ENCODE measurements around the gene RPL31. TPM values are rescaled to one million over a fixed set of nuclear protein-coding genes. Genes with fewer than 3 reads are reported as not detected.

Gene RPL31
- total and polyA plus RNA-seq, 4 donors: 1,020 to 6,954 (median 2,548) TPM

DNA sequence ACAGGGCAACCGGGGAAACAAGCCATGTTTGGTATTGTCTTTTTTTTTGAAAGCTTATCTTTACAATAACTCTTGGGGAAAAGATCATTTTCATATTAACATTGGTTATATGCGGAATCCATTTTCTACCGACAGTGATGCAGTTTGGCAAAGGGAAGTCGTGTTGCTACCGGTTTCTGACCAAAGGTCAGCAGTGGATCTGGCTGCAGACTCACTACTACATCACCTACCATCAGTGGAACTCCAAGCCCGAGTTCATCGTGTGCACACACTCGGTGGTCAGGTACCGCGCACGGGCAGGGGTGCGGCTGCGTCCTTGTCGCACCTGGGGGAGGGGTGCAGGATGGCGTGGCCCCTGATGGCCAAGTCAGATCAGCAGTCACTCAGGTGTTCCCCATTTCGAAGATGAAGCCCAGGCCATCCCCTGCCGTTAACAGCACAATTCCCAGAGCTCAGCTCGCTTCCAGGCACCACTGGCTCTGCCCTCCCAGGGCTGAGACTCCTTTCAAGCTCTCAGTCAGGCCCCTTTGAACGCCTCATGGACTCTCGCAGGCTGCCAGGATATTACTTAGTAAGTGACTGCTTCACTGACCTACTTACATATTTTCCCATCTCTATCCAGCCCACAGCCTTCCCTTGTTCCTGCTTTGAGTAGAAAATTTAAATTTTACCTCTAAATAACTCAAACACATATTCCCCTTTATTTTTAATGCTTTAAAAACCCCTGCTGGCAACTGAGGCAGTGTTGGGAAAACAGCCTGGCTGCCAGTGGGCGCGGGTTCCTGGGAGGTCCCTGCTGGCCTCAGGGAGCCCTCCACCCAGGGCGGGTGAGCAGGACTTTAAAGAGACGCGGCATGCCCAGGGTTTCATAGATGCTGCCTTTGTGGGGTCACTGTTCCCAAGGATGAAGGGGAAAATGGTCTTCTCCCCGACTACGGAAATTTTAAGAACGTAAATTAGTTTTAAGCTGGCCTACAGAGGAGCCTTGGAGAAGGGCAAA lies 33.6 kb upstream of the RPL31 start:
- H3K36me3 ChIP-seq (ENCODE audit: control insufficient read depth in 4 of 4, insufficient read depth in 4 of 4, low read length in 4 of 4): peaks cover 0 to 16% (median 4%) of the 10 kb centered on the region in 4 donors

DNA sequence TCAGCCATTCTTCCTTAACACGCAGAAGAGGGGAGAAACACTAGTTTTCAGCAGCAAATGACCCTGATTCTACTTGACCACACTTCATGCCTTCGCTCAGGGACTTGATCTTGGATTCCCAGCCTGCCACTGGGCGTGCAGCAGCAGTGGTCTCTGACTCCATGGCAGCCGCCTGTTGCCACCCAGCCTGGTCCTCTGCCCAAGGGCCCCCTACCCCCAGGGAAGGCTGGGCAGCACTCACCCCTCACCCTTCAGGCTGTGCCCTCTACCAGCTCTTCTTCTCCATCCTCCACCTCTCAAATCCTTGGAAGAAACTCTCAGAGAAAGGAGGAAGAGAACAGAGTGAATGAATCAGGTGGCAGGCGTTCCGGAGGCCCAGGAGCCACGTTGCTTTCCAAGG lies 32.1 kb upstream of the RPL31 start:
- WGBS, 2 donors: 91 to 93% methylated on average over 7 of the region's 7 CpGs
- ATAC-seq (ENCODE audit: insufficient read depth, low FRiP score): no peak
- peaks cover 0 to 20% (median 4%) of the 10 kb centered on the region in 4 donors for H3K36me3 ChIP-seq (ENCODE audit: control insufficient read depth in 4 of 4, insufficient read depth in 4 of 4, low read length in 4 of 4)

More for the DNA sequence above, 33.6 kb upstream of the RPL31 start:
- Histone ChIP-seq H3K9me3 (ENCODE audit: control insufficient read depth in 4 of 4, insufficient read depth in 3 of 4, low read length in 3 of 4) (no peaks in the 10 kb centered on the region), H3K27me3 (ENCODE audit: control insufficient read depth in 3 of 3, insufficient read depth in 3 of 3, low read length in 2 of 3) (no peaks in the 10 kb centered on the region), H3K27ac (ENCODE audit: low read depth in 1 of 2, low read length in 1 of 2) (no peak overlapping the region), H3K4me3 (no peak overlapping the region), H3K4me1 (ENCODE audit: control insufficient read depth in 5 of 5, insufficient read depth in 5 of 5, low read length in 5 of 5) (no peaks in the 10 kb centered on the region), H3K9ac (ENCODE audit: insufficient read depth in 1 of 2, low read length in 2 of 2) (no peak overlapping the region)
- WGBS, 2 donors: 93% methylated on average over 28 of the region's 28 CpGs
- DNase-seq: no peak
- no peak for ATAC-seq (ENCODE audit: insufficient read depth, low FRiP score)
- TF ChIP-seq, protein P1, sequence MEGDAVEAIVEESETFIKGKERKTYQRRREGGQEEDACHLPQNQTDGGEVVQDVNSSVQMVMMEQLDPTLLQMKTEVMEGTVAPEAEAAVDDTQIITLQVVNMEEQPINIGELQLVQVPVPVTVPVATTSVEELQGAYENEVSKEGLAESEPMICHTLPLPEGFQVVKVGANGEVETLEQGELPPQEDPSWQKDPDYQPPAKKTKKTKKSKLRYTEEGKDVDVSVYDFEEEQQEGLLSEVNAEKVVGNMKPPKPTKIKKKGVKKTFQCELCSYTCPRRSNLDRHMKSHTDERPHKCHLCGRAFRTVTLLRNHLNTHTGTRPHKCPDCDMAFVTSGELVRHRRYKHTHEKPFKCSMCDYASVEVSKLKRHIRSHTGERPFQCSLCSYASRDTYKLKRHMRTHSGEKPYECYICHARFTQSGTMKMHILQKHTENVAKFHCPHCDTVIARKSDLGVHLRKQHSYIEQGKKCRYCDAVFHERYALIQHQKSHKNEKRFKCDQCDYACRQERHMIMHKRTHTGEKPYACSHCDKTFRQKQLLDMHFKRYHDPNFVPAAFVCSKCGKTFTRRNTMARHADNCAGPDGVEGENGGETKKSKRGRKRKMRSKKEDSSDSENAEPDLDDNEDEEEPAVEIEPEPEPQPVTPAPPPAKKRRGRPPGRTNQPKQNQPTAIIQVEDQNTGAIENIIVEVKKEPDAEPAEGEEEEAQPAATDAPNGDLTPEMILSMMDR (IDR thresholded peaks at IDR 0.05; ENCODE audit: control extremely low read depth, extremely low read depth): no peak

DNA sequence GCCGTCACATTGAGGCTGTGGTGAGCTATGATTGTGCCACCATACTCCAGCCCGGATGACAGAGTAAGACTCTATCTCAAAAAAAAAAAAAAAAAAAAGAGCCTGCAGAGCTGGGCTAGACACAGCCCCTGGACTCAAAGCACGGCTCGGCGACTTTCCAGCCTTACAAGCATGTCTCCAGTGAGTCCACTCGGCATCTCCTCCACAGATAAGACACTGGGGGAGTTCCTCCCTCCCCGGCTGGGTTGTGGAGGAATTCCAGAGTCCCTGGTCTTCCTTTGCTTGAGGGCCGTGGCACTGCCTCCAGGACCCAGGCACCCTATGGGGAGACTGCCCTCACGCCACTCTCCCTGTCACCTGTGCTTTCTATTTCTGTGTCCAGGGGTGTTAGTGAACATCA lies 30.9 kb upstream of the RPL31 start:
- TF ChIP-seq, protein P1 (IDR thresholded peaks at IDR 0.05; ENCODE audit: control extremely low read depth, extremely low read depth): no peak
- no peak overlapping the region for H3K4me3 ChIP-seq
- no peak overlapping the region for H3K9ac ChIP-seq (ENCODE audit: insufficient read depth in 1 of 2, low read length in 2 of 2)
- no peak for DNase-seq
- no peak for ATAC-seq (ENCODE audit: insufficient read depth, low FRiP score)
- H3K36me3 ChIP-seq (ENCODE audit: control insufficient read depth in 4 of 4, insufficient read depth in 4 of 4, low read length in 4 of 4): peaks cover 0 to 30% (median 4%) of the 10 kb centered on the region in 4 donors
- H3K27ac ChIP-seq (ENCODE audit: low read depth in 1 of 2, low read length in 1 of 2): no peak overlapping the region
- WGBS, 2 donors: 95 to 99% methylated on average over 9 of the region's 9 CpGs
- H3K27me3 ChIP-seq (ENCODE audit: control insufficient read depth in 3 of 3, insufficient read depth in 3 of 3, low read length in 2 of 3): no peaks in the 10 kb centered on the region
- no peaks in the 10 kb centered on the region for H3K9me3 ChIP-seq (ENCODE audit: control insufficient read depth in 4 of 4, insufficient read depth in 3 of 4, low read length in 3 of 4)
- no peaks in the 10 kb centered on the region for H3K4me1 ChIP-seq (ENCODE audit: control insufficient read depth in 5 of 5, insufficient read depth in 5 of 5, low read length in 5 of 5)

More for the DNA sequence above, 32.1 kb upstream of the RPL31 start:
- Histone ChIP-seq H3K27me3 (ENCODE audit: control insufficient read depth in 3 of 3, insufficient read depth in 3 of 3, low read length in 2 of 3) (no peaks in the 10 kb centered on the region), H3K4me3 (no peak overlapping the region), H3K9ac (ENCODE audit: insufficient read depth in 1 of 2, low read length in 2 of 2) (no peak overlapping the region), H3K4me1 (ENCODE audit: control insufficient read depth in 5 of 5, insufficient read depth in 5 of 5, low read length in 5 of 5) (no peaks in the 10 kb centered on the region), H3K27ac (ENCODE audit: low read depth in 1 of 2, low read length in 1 of 2) (no peak overlapping the region), H3K9me3 (ENCODE audit: control insufficient read depth in 4 of 4, insufficient read depth in 3 of 4, low read length in 3 of 4) (no peaks in the 10 kb centered on the region)
- TF ChIP-seq, protein P1 (IDR thresholded peaks at IDR 0.05; ENCODE audit: control extremely low read depth, extremely low read depth): no peak
- DNase-seq: no peak

All from lung (tissue), 12 donors.